Measurements from ENCODE around the gene UGT1A4.

The UGT1A4 gene

DNA sequence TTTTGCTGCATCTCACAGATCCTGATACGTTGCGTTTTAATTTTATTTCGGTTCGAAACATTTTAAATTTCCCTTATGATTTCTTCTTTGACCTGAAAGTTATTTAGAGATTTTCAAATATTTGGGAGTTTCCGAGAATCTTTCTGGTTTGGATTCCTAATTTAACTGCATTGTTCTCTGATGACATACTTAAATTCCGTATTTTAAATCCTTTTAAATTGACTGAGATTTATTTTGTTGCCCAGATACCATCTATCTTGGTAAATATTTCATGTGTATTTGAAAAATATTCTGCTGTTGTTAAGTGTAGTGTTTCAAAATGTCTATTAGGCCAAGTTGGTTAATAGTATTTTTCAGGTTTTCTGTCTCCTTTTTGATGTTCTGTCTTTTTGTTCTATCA lies 97.3 kb downstream of the UGT1A4 start:
- TF ChIP-seq ZNF274 (IDR thresholded peaks at IDR 0.05; ENCODE audit: low read depth, low read length): no peak
- no peak overlapping the region for H3K4me3 ChIP-seq (ENCODE audit: low read length)

DNA sequence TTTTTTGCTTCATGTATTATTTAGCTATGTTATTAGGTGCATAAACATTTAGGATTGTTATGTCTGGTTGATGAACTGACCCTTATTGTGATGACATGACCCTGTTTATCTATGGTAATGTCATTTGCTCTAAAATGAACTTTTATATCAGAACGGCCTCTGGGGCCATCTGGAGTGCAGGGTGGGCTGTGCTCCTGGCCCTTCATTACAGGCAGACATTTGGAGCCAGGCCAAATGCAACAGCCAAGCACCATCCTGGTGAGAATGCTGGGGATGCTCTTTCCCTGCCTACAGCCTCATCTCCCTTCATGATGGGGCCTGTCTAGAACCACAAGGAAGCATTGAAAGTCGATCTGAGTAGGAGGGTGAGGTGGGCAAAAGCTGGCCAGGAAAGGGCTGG lies 97.8 kb downstream of the UGT1A4 start:
- H3K4me3 ChIP-seq (ENCODE audit: low read length): no peak overlapping the region
- TF ChIP-seq ZNF274 (IDR thresholded peaks at IDR 0.05; ENCODE audit: low read depth, low read length): no peak

DNA sequence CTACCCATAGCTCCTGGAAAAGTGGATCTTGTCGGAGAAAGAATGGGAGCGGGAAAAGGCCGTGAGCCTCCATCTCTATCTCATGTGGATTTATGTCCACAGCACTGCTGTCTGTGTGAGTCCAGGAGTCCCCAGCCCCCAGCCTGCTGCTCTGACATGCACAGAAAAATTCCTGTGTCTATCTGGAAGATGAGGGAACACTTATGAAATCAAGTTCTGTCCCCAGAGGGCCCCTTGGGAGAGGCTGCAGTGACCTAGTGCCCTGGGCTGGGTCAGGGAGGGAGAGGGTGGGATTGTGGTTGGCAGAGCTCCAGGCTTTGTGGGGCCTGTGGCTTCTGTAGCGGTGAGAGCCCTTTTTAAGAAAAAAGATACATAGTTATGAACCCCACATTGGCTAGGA lies 98.2 kb downstream of the UGT1A4 start:
- TF ChIP-seq ZNF274 (IDR thresholded peaks at IDR 0.05; ENCODE audit: low read depth, low read length): no peak
- H3K4me3 ChIP-seq (ENCODE audit: low read length): no peak overlapping the region

DNA sequence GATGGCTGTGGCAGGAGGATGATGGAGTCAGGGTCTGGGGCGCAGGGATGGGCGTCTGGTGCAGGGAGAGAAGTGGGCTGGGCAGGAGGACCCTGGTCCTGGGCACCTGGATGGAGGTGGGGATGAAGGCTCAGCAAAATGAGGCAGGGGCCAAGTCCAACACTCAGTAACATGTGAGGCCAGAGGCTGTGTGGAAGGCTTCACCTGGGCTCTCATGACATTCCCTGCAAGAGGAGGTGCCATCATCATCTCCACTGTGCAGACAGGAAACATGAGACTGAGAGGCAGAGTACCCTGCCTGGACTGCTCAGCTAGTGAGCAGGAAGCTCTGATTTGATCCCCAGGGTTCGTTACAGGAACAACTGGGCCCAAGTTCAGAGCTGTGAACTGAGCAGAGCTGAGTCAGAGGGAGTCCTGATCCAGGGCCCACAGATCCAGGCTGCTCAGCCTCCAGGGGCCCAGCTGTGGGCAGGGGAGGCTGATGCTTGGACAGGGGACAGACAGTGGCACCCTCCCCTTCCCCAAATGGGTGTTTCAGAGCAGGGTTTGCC lies 98.9 kb downstream of the UGT1A4 start:
- no peak for TF ChIP-seq ZNF274 (IDR thresholded peaks at IDR 0.05; ENCODE audit: low read depth, low read length)
- no peak overlapping the region for H3K4me3 ChIP-seq (ENCODE audit: low read length)

DNA sequence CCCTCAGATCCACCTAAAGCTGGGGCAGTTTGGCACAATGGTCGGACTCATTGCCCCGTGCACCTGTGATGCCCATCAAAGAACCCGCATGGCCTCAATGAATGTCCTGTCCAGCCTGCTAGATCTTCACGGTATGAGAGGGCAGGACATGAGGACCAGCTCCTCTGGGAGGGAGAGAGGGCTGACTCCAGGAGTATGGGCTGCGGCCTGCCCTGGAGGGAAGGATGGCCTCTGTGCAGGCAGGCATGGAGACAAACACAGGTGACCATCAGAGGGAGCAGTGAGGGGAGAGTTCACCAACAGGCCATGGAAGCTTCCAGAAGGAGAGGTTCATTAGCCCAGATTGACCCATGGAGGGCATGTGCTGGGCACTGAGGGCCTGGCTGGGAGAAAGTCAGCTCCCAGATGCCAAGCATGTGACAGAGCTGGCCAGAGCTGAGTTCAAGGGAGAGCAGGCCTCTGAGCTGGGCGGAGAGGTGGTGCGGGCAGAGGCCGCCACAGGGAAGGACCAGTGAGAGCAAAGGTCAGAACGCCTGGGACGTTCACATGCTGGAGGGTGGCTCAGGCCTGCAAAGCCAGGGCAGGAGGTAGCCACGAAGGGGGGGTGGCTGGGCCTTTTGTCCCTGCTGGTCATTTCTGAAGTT lies 99.6 kb downstream of the UGT1A4 start:
- H3K4me3 ChIP-seq (ENCODE audit: low read length): no peak overlapping the region
- TF ChIP-seq ZNF274 (IDR thresholded peaks at IDR 0.05; ENCODE audit: low read depth, low read length): no peak

DNA sequence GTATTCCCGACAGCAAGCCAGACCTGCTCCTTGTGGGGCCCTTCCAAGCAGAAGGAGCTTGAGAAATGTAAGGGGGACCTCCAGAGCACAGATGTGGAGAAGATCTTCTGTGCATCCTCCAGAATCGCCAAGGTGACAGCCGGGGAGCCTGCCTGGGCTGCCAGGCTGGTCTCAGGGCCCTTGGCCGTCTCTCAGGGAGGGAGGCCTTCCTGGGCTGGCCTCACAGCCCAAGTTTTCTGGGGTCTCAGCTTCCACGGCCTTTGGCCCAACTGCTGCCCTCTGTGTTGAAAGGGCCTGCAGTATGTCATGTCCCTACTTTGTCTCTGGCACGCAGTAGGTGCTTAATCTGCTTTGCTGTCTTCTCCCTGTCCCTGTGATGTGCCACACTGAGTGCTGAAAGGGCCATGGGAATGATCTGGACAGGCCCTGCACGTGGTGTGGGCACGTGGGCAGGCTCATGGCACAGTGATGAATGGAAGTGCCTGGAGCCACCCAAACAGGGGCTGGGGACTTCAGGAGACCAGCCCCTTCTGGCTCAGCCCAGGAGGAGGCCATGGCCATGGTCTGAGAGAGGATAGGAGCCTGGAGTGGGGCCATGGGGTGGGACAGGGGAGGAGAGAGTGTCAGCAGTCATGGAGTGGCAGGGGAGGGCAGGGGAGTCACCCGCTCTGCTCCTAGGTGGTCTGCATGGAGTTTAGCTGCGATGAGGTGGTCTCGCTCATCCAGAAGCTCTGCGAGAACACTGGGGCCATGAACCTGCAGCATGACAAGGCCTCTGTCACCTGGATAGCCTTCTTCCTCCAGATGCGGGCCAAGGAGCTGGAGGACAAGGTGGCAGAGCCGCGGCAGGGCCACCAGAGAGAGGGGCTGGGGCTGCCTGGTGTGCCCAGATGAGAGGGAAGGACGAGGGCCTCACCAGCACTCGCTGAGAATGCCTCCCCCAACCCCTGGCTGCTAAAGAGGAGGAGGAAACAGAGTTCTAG lies 100.4 kb downstream of the UGT1A4 start:
- no peak overlapping the region for H3K4me3 ChIP-seq (ENCODE audit: low read length)
- no peak for TF ChIP-seq ZNF274 (IDR thresholded peaks at IDR 0.05; ENCODE audit: low read depth, low read length)

DNA sequence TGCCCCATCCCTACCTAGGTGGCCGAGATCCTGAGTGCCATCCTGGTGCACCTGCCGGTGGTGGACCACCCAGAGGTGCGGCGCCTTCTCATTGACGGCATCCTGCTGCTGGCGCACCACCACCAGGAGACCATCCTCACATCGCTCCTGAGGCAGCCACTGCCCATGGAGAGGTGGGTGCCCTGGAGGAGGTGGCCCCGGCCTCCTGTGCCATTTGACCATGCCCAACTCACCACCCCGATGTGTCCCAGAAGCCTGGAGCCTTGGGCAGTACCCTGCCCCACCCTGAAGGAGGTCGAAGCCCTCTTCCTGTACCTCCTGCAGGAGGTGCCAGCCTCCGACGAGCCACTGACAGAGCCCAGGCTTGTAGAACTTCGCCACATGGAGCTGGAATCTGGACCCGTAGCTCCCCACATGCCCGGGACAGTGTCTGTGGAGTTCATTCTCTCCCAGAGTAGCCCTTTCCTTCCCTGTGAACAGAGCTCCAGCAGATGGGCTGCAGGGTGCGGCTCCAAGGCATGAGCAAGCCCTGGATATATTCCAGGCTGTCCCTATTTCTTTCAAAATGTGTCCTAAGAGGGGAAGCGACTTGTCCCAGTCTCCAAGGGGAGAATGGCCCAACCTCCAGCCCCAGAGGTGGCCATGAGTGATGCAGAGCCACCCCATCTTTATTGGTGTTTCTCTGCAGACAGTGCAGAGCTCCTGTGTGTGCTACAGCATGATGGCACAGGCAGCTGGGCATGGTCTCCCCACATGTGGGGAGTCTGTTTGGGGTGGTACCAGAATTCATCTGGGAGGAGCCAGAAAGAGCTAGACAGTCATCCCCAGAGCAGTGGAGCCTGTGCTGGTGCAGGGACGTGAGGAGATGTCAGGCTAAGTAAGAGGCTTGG lies 101.6 kb downstream of the UGT1A4 start:
- no peak for TF ChIP-seq ZNF274 (IDR thresholded peaks at IDR 0.05; ENCODE audit: low read depth, low read length)
- no peak overlapping the region for H3K4me3 ChIP-seq (ENCODE audit: low read length)

DNA sequence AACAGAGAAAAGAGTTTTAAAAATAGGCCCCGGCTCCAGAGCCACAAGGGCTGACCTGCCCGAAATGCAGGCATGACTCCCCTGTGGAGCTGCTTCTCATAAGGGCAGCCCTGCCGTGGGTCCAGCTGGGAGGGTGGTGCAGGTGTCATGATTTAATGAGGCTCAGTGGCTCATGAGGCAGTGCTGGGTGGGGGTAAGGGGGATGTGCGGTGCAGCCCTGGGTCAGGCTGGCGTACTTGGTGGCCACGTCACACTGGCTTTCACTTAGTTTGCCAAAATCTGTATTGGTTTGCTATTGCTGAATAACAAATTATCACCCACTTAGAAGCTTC lies 102.2 kb downstream of the UGT1A4 start:
- H3K4me3 ChIP-seq (ENCODE audit: low read length): no peak overlapping the region
- no peak for TF ChIP-seq ZNF274 (IDR thresholded peaks at IDR 0.05; ENCODE audit: low read depth, low read length)

DNA sequence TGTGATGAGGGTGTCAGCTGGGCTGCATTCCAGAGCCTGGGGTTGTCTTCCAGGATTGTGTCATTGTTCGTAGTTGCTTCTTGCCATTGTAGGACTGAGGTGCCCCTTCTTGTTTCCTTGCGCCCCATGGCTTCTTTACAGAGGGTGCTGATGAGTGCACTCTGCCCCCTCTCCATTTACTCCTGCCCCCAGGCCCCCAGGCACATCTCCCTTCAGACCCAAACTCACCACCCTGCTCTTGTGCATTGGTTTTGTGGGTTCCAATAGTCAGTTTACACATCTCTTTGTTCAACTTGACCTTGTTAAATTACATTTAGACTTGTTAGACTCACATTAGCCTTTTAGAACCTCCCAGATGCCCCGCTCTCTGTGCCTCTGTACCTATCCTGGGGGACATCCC lies 102.7 kb downstream of the UGT1A4 start:
- TF ChIP-seq ZNF274 (IDR thresholded peaks at IDR 0.05; ENCODE audit: low read depth, low read length): no peak
- no peak overlapping the region for H3K4me3 ChIP-seq (ENCODE audit: low read length)

DNA sequence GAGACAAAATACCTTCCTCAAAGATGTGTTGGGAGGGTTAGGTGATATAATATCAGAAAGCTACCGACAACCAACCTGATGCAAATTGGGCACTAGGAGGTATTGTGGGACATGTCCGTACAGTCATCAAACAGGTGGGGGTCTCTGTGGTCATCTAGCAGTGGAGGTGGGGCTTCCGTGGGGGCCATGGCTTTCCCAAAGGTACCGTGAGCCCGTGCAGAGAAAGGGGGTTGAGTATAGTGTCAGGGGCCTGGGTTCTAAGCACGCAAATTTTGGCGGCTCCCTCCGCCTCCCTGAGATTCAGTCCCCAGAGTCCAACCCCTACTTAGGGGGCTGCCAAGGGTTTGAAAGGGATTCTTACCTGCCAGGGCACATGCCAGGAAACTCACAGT lies 103.2 kb downstream of the UGT1A4 start:
- TF ChIP-seq ZNF274 (IDR thresholded peaks at IDR 0.05; ENCODE audit: low read depth, low read length): no peak
- no peak overlapping the region for H3K4me3 ChIP-seq (ENCODE audit: low read length)

DNA sequence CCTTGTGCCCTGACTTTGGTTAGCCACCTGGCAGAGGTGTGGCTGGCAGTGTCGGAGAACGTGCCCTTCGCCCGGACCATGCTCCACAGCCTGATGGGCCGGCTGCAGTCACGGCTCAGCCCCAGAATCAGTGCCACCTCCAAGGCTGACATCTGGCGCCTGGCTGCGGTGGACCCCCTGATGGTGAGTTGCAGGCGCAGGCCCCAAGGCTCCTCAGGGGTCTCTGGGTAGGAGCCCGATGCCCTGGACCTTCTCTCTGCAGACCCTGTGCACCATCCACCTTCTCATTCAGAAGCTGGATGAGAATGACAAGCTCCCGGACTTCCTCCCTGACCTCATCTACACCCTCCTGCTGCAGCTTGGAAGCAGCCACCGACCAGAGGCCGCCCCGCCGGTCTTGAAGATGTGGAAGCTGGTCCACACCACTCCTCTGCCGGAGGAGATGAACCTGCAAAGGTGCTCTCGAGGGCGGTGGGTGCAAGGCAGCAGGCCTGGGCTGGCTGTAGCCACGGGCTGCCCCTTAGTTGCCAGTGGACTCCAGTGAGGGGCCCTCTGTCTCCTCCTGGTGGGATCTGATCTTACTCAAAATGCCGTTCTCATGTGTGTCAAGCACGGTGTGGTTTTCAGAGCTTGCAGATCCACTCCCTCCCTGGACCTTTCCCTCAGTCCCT lies 103.7 kb downstream of the UGT1A4 start:
- no peak overlapping the region for H3K4me3 ChIP-seq (ENCODE audit: low read length)
- no peak for TF ChIP-seq ZNF274 (IDR thresholded peaks at IDR 0.05; ENCODE audit: low read depth, low read length)
